H9 (cell line): ENCODE measurements around the gene CCDC18. TPM values are rescaled to one million over a fixed set of nuclear protein-coding genes. Genes with fewer than 3 reads are reported as not detected.

ENCODE experiments used
- DNase-seq: peaks from one replicate; pipeline ENCODE4 v3.0.0-alpha.2; 2017
- H2AFZ ChIP-seq: one replicate; pipeline ENCODE4 v1.6.1; 2013; ENCODE audit warnings: mild to moderate bottlenecking, low read length, control low read depth, moderate library complexity
- H2AK5ac ChIP-seq: 2 replicates; pipeline ENCODE4 v1.6.1; 2013; ENCODE audit warnings: low read length, control low read depth, mixed read lengths; ENCODE audit not compliant: insufficient read length
- H2BK120ac ChIP-seq: one replicate; pipeline ENCODE4 v1.6.1; 2013; ENCODE audit warnings: low read depth, mild to moderate bottlenecking, low read length, control low read depth, inconsistent platforms; ENCODE audit not compliant: poor library complexity, severe bottlenecking
- H2BK12ac ChIP-seq: 2 replicates; pipeline ENCODE4 v1.6.1; 2013; ENCODE audit warnings: low read length, control low read depth, mixed read lengths, low read depth; ENCODE audit not compliant: insufficient read length
- H2BK15ac ChIP-seq: 2 replicates; pipeline ENCODE4 v1.6.1; 2013; ENCODE audit warnings: low read depth, low read length, control low read depth
- H2BK20ac ChIP-seq: one replicate; pipeline ENCODE4 v1.6.1; 2013; ENCODE audit warnings: low read depth, mild to moderate bottlenecking, low read length, control low read depth, inconsistent platforms; ENCODE audit not compliant: poor library complexity, severe bottlenecking
- H2BK5ac ChIP-seq: 2 replicates; pipeline ENCODE4 v1.6.1; 2013; ENCODE audit warnings: low read length, control low read depth, mixed read lengths; ENCODE audit not compliant: insufficient read length
- H3K14ac ChIP-seq: 2 replicates; pipeline ENCODE4 v1.6.1; 2013; ENCODE audit warnings: low read length, control low read depth; ENCODE audit not compliant: insufficient read depth
- H3K18ac ChIP-seq: 2 replicates; pipeline ENCODE4 v1.6.1; 2013; ENCODE audit warnings: low read depth, mild to moderate bottlenecking, mixed read lengths, low read length, control low read depth; ENCODE audit not compliant: insufficient read length
- H3K23ac ChIP-seq: 2 replicates; pipeline ENCODE4 v1.6.1; 2013; ENCODE audit warnings: low read length, control low read depth, mixed read lengths, low read depth; ENCODE audit not compliant: insufficient read length
- H3K23me2 ChIP-seq: 2 replicates; pipeline ENCODE4 v1.6.1; 2013; ENCODE audit warnings: low read depth, mild to moderate bottlenecking, mixed read lengths, low read length, control low read depth; ENCODE audit not compliant: insufficient read length, poor library complexity, severe bottlenecking
- H3K27ac ChIP-seq: 2 replicates; pipeline ENCODE4 v1.5.1; 2013; ENCODE audit warnings: low read length, control low read depth, mixed read lengths, low read depth; ENCODE audit not compliant: insufficient read length
- H3K27me3 ChIP-seq: 2 replicates; pipeline ENCODE4 v1.6.1; 2013; ENCODE audit warnings: low read length, control low read depth, inconsistent platforms; ENCODE audit not compliant: insufficient read depth
- H3K4ac ChIP-seq: 2 replicates; pipeline ENCODE4 v1.6.1; 2013; ENCODE audit warnings: low read depth, mild to moderate bottlenecking, control low read depth, inconsistent platforms, low read length, moderate library complexity
- H3K4me1 ChIP-seq: 2 replicates; pipeline ENCODE4 v1.6.1; 2013; ENCODE audit warnings: low read length, control low read depth, inconsistent platforms; ENCODE audit not compliant: insufficient read depth
- H3K4me2 ChIP-seq: 2 replicates; pipeline ENCODE4 v1.6.1; 2013; ENCODE audit warnings: low read length, control low read depth, mixed read lengths; ENCODE audit not compliant: insufficient read length, insufficient read depth
- H3K56ac ChIP-seq: 2 replicates; pipeline ENCODE4 v1.6.1; 2013; ENCODE audit warnings: low read depth, mild to moderate bottlenecking, mixed read lengths, low read length, control low read depth; ENCODE audit not compliant: insufficient read length
- H3K79me1 ChIP-seq: 2 replicates; pipeline ENCODE4 v1.6.1; 2013; ENCODE audit warnings: low read depth, mild to moderate bottlenecking, moderate library complexity, low read length, control low read depth, inconsistent platforms; ENCODE audit not compliant: insufficient read depth, poor library complexity, severe bottlenecking
- H3K79me2 ChIP-seq: 2 replicates; pipeline ENCODE4 v1.6.1; 2013; ENCODE audit warnings: low read length, control low read depth, inconsistent platforms; ENCODE audit not compliant: insufficient read depth
- H3K9ac ChIP-seq: 2 replicates; pipeline ENCODE4 v1.6.1; 2013; ENCODE audit warnings: low read length, control low read depth, mixed read lengths; ENCODE audit not compliant: insufficient read length; ENCODE audit errors: extremely low read depth
- H3K9me3 ChIP-seq: one replicate; pipeline ENCODE4 v1.6.1; 2013; ENCODE audit warnings: low read depth, low read length, inconsistent platforms; ENCODE audit not compliant: control insufficient read depth
- H3T11ph ChIP-seq: one replicate; pipeline ENCODE4 v1.6.1; 2013; ENCODE audit warnings: mild to moderate bottlenecking, low read length, control low read depth, inconsistent platforms
- H4K20me1 ChIP-seq: one replicate; pipeline ENCODE4 v1.6.1; 2013; ENCODE audit not compliant: control insufficient read depth, insufficient read length, insufficient read depth
- H4K5ac ChIP-seq: 2 replicates; pipeline ENCODE4 v1.6.1; 2013; ENCODE audit warnings: low read depth, mild to moderate bottlenecking, mixed read lengths, low read length, control low read depth; ENCODE audit not compliant: insufficient read length
- H4K8ac ChIP-seq: replicated peaks from 2 replicates; pipeline ENCODE4 v1.6.1; 2013; ENCODE audit warnings: low read length, control low read depth, mixed read lengths, low read depth; ENCODE audit not compliant: insufficient read length
- H4K91ac ChIP-seq: 2 replicates; pipeline ENCODE4 v1.6.1; 2013; ENCODE audit warnings: low read depth, mild to moderate bottlenecking, moderate library complexity, mixed read lengths, low read length, control low read depth; ENCODE audit not compliant: insufficient read length
- H3K27ac Mint-ChIP-seq, 3 experiments: 2 replicates in 2 of 3; 3 replicates in 1 of 3; pipeline ENCODE4 v1.8.0; 2020 to 2021; ENCODE audit warnings: mixed read lengths in 3 of 3, mild to moderate bottlenecking in 1 of 3, moderate library complexity in 1 of 3
- H3K27me3 Mint-ChIP-seq: 2 replicates; pipeline ENCODE4 v1.8.0; 2021; ENCODE audit warnings: low read depth, mild to moderate bottlenecking, moderate library complexity, mixed read lengths
- H3K36me3 Mint-ChIP-seq, 3 experiments: 2 replicates in 2 of 3; 3 replicates in 1 of 3; pipeline ENCODE4 v1.8.0; 2020 to 2021; ENCODE audit warnings: low read depth in 3 of 3, mixed read lengths in 3 of 3; ENCODE audit not compliant: insufficient read depth in 1 of 3
- H3K4me1 Mint-ChIP-seq, 2 experiments: 2 replicates each; pipeline ENCODE4 v1.8.0; 2020; ENCODE audit warnings: mixed read lengths in 2 of 2
- H3K4me3 Mint-ChIP-seq, 2 experiments: 2 replicates in 1 of 2; 3 replicates in 1 of 2; pipeline ENCODE4 v1.8.0; 2020 to 2021; ENCODE audit warnings: mild to moderate bottlenecking in 2 of 2, mixed read lengths in 2 of 2, moderate library complexity in 1 of 2
- H3K9me3 Mint-ChIP-seq, 2 experiments: 2 replicates in 1 of 2; 3 replicates in 1 of 2; pipeline ENCODE4 v1.8.0; 2020; ENCODE audit warnings: mild to moderate bottlenecking in 2 of 2, mixed read lengths in 2 of 2, moderate library complexity in 1 of 2
- WGBS: extraction: QIAGEN DNeasy Blood & Tissue Kit; methylation state at CpG from one replicate; pipeline ENCODE4 v1.1.7; 2013; ENCODE audit warnings: missing lambda C conversion rate, low lambda C conversion rate, mixed read lengths; ENCODE audit not compliant: insufficient read length; ENCODE audit errors: extremely low coverage; 5-methylcytosine and 5-hydroxymethylcytosine counted together
- total RNA-seq: library from RNA; stranded (reverse); gene quantifications from 2 replicates; pipeline ENCODE4 v1.2.1, GENCODE V29; 2021
- TF ChIP-seq, protein P1 (sequence below): fragments of 200-600 bp; sonication (generic); conservative IDR thresholded peaks from 3 replicates; pipeline ENCODE4 v1.8.0; 2021; ENCODE audit warnings: antibody characterized with exemption, mild to moderate bottlenecking

Gene CCDC18
- total RNA-seq, 1 experiment from 2014 or later, result 19.5 TPM

DNA sequence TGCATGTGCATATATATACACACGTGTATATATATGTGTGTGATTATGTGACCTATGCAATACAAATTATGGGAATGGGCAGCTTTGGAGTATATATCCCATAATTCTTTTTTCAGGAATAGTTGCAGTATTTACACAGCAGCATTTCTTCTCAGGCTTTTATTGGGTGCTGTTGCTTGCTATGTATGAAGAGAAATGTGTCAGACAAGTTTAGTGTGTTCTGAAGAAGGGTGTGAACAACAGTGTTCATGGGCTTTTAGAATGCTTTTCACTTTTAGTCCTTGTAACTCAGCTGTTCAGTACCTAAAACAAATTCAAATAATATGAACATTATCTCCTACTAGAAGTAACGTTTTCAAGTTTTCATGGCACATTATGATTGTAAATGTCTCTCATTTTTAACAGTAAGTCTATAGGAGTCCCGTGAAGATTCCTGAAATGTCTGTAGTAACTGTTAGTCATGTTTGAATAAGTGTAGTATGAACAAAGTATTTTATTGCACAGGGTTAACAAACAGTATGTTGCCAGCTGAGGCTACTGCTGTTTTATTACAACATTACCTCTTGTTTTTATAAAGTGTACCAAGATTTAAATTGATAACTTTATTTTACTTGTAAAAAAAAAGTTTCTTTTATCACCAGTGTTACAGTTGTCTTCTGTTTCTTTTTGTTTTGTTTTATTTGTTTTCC is 42.8 kb upstream of the CCDC18 start:
- Histone ChIP-seq H3K23ac (no peak overlapping the region), H3K23me2 (no peaks in the 10 kb centered on the region), H3K79me2 (no peaks in the 10 kb centered on the region), H3K9ac (no peak overlapping the region), H2BK5ac (no peak overlapping the region), H2BK12ac (no peak overlapping the region), H3K27me3 (no peaks in the 10 kb centered on the region), H2AK5ac (no peak overlapping the region), H2BK120ac (no peak overlapping the region), H4K91ac (no peak overlapping the region), H4K20me1 (no peaks in the 10 kb centered on the region), H3K4me1 (no peaks in the 10 kb centered on the region), H3K14ac (no peak overlapping the region), H4K8ac (no peak overlapping the region), H3K4me2 (no peak overlapping the region), H2BK15ac (no peak overlapping the region), H3K4ac (no peak overlapping the region), H3K79me1 (peaks cover 2% of the 10 kb centered on the region), H2AFZ (no peak overlapping the region), H3K56ac (no peak overlapping the region), H3K27ac (no peak overlapping the region), H3T11ph (no peak overlapping the region), H2BK20ac (no peak overlapping the region), H4K5ac (no peak overlapping the region), H3K18ac (no peak overlapping the region), H3K9me3 (no peaks in the 10 kb centered on the region)
- TF ChIP-seq, protein P1, sequence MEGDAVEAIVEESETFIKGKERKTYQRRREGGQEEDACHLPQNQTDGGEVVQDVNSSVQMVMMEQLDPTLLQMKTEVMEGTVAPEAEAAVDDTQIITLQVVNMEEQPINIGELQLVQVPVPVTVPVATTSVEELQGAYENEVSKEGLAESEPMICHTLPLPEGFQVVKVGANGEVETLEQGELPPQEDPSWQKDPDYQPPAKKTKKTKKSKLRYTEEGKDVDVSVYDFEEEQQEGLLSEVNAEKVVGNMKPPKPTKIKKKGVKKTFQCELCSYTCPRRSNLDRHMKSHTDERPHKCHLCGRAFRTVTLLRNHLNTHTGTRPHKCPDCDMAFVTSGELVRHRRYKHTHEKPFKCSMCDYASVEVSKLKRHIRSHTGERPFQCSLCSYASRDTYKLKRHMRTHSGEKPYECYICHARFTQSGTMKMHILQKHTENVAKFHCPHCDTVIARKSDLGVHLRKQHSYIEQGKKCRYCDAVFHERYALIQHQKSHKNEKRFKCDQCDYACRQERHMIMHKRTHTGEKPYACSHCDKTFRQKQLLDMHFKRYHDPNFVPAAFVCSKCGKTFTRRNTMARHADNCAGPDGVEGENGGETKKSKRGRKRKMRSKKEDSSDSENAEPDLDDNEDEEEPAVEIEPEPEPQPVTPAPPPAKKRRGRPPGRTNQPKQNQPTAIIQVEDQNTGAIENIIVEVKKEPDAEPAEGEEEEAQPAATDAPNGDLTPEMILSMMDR, result no peak
- WGBS, result no CpG with 5 or more reads among the region's 3 CpGs
- no peaks in the 10 kb centered on the region for H3K27me3 Mint-ChIP-seq
- H3K4me3 Mint-ChIP-seq, result no peak overlapping the region
- no peak overlapping the region; a peak in 1 of 7 replicates for H3K27ac Mint-ChIP-seq
- H3K4me1 Mint-ChIP-seq, result no peaks in the 10 kb centered on the region
- no peak for DNase-seq
- H3K36me3 Mint-ChIP-seq, result peaks cover 23 to 72% (median 70%) of the 10 kb centered on the region in 3 experiments; a peak in 6 of 7 replicates
- H3K9me3 Mint-ChIP-seq, result no peaks in the 10 kb centered on the region
